ENCODE results near the gene ELMO3.

ELMO3 gene

DNA sequence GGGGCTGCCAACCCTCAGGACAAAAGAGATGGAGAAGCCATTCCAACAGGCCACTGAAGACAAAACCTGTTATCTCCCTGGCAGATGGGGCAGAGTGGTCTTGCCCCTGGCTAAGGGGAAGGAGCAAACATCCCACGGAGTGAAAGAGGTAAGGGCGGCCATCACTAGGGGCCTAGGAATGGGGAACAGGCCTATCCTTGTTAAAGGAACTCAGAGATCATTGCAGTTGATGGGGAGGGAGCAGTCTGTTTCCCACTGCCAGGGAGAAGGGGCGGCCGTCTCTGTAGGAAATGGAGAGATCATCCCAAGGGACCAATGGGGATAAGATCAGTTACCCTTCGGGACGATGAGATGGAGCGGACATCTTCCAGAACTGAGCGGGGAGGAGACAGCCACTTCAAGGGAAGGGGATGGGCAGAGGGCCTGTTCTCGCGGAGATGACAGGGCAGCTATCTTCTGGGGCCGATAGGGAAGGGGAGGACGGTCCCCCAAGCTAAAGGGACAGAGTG, 27.4 kb downstream of the ELMO3 start:
- peak overlapping the region; percentile 100 for H3K4me3 ChIP-seq (ENCODE audit: low read depth, low read length)
- TF ChIP-seq, protein P1, sequence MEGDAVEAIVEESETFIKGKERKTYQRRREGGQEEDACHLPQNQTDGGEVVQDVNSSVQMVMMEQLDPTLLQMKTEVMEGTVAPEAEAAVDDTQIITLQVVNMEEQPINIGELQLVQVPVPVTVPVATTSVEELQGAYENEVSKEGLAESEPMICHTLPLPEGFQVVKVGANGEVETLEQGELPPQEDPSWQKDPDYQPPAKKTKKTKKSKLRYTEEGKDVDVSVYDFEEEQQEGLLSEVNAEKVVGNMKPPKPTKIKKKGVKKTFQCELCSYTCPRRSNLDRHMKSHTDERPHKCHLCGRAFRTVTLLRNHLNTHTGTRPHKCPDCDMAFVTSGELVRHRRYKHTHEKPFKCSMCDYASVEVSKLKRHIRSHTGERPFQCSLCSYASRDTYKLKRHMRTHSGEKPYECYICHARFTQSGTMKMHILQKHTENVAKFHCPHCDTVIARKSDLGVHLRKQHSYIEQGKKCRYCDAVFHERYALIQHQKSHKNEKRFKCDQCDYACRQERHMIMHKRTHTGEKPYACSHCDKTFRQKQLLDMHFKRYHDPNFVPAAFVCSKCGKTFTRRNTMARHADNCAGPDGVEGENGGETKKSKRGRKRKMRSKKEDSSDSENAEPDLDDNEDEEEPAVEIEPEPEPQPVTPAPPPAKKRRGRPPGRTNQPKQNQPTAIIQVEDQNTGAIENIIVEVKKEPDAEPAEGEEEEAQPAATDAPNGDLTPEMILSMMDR (IDR thresholded peaks at IDR 0.05; ENCODE audit: control insufficient read depth, extremely low read depth, insufficient read depth) = no peak
- DNase-seq (ENCODE audit: low read depth) = no peak

DNA sequence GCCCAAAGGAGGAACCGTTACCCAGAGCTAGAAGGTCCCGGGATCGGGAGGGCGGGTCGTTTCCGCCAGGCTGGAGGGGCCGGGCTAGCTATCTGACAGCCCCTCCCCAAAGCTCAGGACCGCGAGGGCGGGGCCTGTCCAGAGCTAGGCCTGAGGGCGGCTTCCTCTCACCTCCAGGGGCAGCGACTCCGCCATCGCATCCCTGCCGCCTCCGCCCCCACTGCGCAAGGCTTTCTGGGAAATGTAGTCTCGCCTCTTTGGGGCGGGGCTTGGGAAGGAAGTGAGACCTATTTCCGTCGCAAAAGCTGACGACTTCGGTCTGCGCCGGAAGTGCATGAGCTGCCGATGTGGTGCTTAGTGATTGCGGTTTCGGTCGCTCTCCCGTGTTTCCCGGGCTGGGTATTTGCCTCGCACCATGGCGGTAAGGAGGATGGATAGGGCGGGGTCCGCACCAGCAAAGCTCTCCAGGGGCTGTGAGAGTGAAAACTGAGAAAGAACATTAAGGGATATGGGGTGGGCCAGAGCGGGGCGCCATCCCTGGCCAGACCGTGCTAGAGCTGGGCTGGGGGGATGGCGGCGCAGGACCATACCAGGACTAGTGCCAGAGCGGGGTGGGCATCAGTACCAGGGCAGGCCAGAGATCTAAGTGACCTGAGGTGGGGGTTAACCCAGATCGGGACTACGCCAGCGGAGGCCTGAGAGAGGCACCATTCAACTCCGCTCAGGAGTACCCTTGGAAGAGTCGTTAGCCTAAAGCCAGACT, 28.1 kb downstream of the ELMO3 start, which contains the start of gene TMEM208:
Gene TMEM208, plus strand, starts transcription at position 327 of the 763 bp plus-strand sequence. Its CDS starts 89 bp downstream, at position 416.
- peak within 1 kb of the TSS; percentile 100 for H3K4me3 ChIP-seq (ENCODE audit: low read depth, low read length)
- TF ChIP-seq, protein P1 (IDR thresholded peaks at IDR 0.05; ENCODE audit: control insufficient read depth, extremely low read depth, insufficient read depth) = peak; percentile 17; the same call in 1 of the 2 replicates
- DNase-seq (ENCODE audit: low read depth) = peak; percentile 95

GRCh38 chr16:67227567-67227921, 28.6 kb downstream of the ELMO3 start:
- TF ChIP-seq, protein P1 (IDR thresholded peaks at IDR 0.05; ENCODE audit: control insufficient read depth, extremely low read depth, insufficient read depth) = no peak
- peak overlapping the region; percentile 100 for H3K4me3 ChIP-seq (ENCODE audit: low read depth, low read length)
- no peak for DNase-seq (ENCODE audit: low read depth)

- peak overlapping the region; percentile 100 for H3K4me3 ChIP-seq (ENCODE audit: low read depth, low read length)
- DNase-seq (ENCODE audit: low read depth) = no peak
- TF ChIP-seq, protein P1 (IDR thresholded peaks at IDR 0.05; ENCODE audit: control insufficient read depth, extremely low read depth, insufficient read depth) = no peak
Measured at GRCh38 chr16:67228034-67228785, 29.3 kb downstream of the ELMO3 start.

- H3K4me3 ChIP-seq (ENCODE audit: low read depth, low read length) = no peak overlapping the region
- TF ChIP-seq, protein P1 (IDR thresholded peaks at IDR 0.05; ENCODE audit: control insufficient read depth, extremely low read depth, insufficient read depth) = no peak
- no peak for DNase-seq (ENCODE audit: low read depth)
Measured at GRCh38 chr16:67228905-67229304, 30.0 kb downstream of the ELMO3 start.

DNA sequence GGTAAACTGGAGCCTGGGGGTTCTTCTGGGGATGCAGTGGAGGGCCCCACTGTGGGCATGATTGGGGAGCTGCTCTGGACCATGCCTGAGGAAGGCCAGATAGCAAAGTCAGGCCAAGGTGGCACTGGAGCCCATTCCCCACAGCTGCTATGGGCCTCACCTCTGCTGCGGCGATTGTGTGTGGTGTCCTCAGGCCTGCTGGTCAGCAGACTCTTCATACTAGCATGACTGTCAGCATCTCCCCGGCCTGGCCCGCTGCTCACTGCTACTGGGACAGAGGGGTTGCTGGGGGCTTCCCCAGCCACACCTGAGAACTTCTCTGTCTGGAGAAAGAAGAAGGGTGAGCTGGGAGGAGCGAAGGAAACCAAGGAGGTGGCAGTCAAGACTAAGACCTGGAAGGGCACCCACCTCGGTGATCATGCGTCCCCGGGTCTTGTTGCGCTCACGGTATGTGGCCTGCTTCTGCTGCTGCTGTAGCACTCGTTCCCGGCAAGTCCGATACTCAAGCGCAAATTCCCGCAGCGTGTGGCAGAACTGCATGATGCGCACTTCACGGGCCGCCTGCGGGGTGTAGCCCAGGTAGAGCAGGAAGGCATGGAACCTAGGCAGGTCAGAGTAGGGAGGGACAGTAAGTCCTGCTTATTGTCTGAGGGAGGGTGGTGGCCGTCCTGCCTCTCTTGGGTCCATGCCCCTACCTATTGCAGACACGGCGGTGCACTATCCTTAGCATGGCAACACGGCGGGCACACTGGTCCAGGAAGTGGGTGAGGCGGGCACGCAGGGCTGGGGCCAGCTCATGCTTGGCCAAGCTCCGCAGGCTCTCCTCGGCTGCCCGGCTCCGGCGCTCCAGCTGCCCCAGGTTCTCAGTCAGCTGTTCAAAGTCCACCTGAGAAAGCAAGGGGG, 31.2 kb downstream of the ELMO3 start:
- TF ChIP-seq, protein P1 (IDR thresholded peaks at IDR 0.05; ENCODE audit: control insufficient read depth, extremely low read depth, insufficient read depth) = no peak

More for the DNA sequence above, 31.2 kb downstream of the ELMO3 start:
- H3K4me3 ChIP-seq (ENCODE audit: low read depth, low read length) = no peak overlapping the region
- DNase-seq (ENCODE audit: low read depth) = no peak

All from LNCaP clone FGC (cell line).